ENCODE measurements around the gene CNOT9.
A peak's percentile ranks its signal among the peaks of the same experiment; 100 is the strongest.

Gene CNOT9

DNA sequence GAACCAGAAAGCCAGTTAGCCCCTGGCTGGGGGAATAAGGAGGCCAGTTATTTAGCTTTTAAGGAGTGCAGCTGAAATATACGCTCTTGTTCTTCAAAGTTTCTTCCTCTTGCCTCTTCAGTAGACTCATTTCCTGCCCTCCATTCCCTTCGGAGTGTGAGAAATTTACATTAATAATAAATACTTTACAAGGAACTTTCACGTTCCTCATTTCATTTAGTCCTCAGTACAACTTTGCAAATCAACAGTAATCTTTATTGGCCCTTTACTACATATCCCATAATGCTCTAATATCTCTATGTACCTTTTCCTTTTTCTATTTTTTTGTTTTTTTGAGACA lies 54.7 kb downstream of the CNOT9 start:
- Histone ChIP-seq H3K9ac (ENCODE audit: low read length) (no peak overlapping the region), H3K4me3 (ENCODE audit: low read length) (no peak overlapping the region), H3K27me3 (replicated peaks; ENCODE audit: control insufficient read depth, insufficient read depth, low read length) (no peaks in the 10 kb centered on the region), H3K4me1 (ENCODE audit: control insufficient read depth, insufficient read depth, low read length) (no peaks in the 10 kb centered on the region), H3K9me3 (ENCODE audit: control insufficient read depth, low read length) (no peaks in the 10 kb centered on the region), H3K36me3 (ENCODE audit: control insufficient read depth, insufficient read depth, low read length, severe bottlenecking) (peaks cover 5% of the 10 kb centered on the region)
- DNase-seq (ENCODE audit: low read depth): no peak

DNA sequence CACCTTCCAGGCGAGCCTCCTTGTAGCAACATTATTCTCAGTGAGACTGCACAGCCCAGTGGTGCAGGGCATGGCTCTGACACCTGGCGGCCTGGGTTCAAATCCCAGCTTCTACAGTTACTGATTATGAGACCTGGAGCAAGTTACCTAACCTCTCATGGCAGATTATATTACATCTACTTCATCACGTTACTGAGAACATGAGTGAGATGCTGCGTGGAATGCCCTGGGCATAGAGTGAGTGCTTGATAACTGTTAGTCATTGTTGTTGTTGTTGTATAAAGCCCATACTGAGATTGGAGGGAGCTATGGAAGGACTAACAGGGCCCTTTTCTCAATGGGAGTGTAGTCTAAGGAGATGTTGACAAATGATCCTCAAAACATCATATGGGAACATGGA lies 57.7 kb downstream of the CNOT9 start:
- no peaks in the 10 kb centered on the region for H3K4me1 ChIP-seq (ENCODE audit: control insufficient read depth, insufficient read depth, low read length)
- peaks cover 2% of the 10 kb centered on the region for H3K36me3 ChIP-seq (ENCODE audit: control insufficient read depth, insufficient read depth, low read length, severe bottlenecking)
- no peak overlapping the region for H3K9ac ChIP-seq (ENCODE audit: low read length)
- H3K4me3 ChIP-seq (ENCODE audit: low read length): no peak overlapping the region
- H3K9me3 ChIP-seq (ENCODE audit: control insufficient read depth, low read length): no peaks in the 10 kb centered on the region
- DNase-seq (ENCODE audit: low read depth): no peak
- H3K27me3 ChIP-seq (replicated peaks; ENCODE audit: control insufficient read depth, insufficient read depth, low read length): no peaks in the 10 kb centered on the region

- no peaks in the 10 kb centered on the region for H3K4me1 ChIP-seq (ENCODE audit: control insufficient read depth, insufficient read depth, low read length)
- no peaks in the 10 kb centered on the region for H3K36me3 ChIP-seq (ENCODE audit: control insufficient read depth, insufficient read depth, low read length, severe bottlenecking)
- H3K9ac ChIP-seq (ENCODE audit: low read length): no peak overlapping the region
- DNase-seq (ENCODE audit: low read depth): no peak
- H3K4me3 ChIP-seq (ENCODE audit: low read length): no peak overlapping the region
- H3K9me3 ChIP-seq (ENCODE audit: control insufficient read depth, low read length): no peaks in the 10 kb centered on the region
- H3K27me3 ChIP-seq (replicated peaks; ENCODE audit: control insufficient read depth, insufficient read depth, low read length): no peaks in the 10 kb centered on the region
These were observed 59.3 kb downstream of the CNOT9 start for GRCh38 chr2:218627939-218628338.

DNA sequence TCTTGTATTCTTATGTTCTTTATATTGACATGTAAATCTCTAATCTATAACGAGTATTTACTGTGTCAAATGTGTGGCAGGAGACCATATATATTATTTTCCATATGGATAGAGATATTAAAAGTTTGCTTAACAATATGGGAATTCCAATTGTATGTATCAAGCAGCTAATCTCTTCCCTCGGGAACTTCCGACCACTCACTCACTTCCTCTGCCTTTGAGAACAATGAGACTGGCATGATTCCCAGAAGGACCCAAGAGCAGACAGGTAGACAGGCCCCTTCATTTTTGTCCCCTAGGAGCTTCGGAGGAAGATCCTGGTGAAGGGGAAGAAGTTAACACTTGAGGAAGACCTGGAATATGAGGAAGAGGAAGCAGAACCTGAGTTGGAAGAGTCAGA lies 63.2 kb downstream of the CNOT9 start:
- no peaks in the 10 kb centered on the region for H3K9me3 ChIP-seq (ENCODE audit: control insufficient read depth, low read length)
- no peak for DNase-seq (ENCODE audit: low read depth)
- no peaks in the 10 kb centered on the region for H3K4me1 ChIP-seq (ENCODE audit: control insufficient read depth, insufficient read depth, low read length)
- no peak overlapping the region for H3K9ac ChIP-seq (ENCODE audit: low read length)
- H3K36me3 ChIP-seq (ENCODE audit: control insufficient read depth, insufficient read depth, low read length, severe bottlenecking): peaks cover 36% of the 10 kb centered on the region
- H3K27me3 ChIP-seq (replicated peaks; ENCODE audit: control insufficient read depth, insufficient read depth, low read length): no peaks in the 10 kb centered on the region
- H3K4me3 ChIP-seq (ENCODE audit: low read length): no peak overlapping the region

GRCh38 chr2:218635719-218636118 lies 67.1 kb downstream of the CNOT9 start:
- no peak overlapping the region for H3K9ac ChIP-seq (ENCODE audit: low read length)
- H3K9me3 ChIP-seq (ENCODE audit: control insufficient read depth, low read length): no peaks in the 10 kb centered on the region
- H3K27me3 ChIP-seq (replicated peaks; ENCODE audit: control insufficient read depth, insufficient read depth, low read length): no peaks in the 10 kb centered on the region
- no peak for DNase-seq (ENCODE audit: low read depth)
- no peak overlapping the region for H3K4me3 ChIP-seq (ENCODE audit: low read length)
- H3K4me1 ChIP-seq (ENCODE audit: control insufficient read depth, insufficient read depth, low read length): no peaks in the 10 kb centered on the region
- H3K36me3 ChIP-seq (ENCODE audit: control insufficient read depth, insufficient read depth, low read length, severe bottlenecking): peaks cover 71% of the 10 kb centered on the region

DNA sequence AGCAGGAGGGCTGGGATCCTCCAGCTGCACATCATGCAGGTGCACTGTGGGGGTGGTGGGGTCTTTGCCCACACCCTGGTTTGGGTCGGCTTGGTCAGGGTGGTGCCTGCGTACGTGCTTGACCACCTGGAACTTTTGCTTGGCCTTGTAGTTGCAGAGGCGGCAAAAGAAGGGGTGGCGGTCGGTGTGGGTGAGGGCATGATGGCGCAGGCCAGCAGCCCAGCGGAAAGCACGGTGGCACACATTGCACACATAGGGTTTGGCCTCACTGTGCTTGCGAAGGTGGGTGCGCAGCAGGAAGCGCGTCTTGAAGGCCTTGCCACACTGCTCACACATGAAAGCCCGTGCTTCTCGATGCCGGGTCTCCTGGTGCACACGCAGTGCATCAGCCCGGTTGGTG lies 69.7 kb downstream of the CNOT9 start:
- Histone ChIP-seq H3K4me3 (ENCODE audit: low read length) (no peak overlapping the region), H3K4me1 (ENCODE audit: control insufficient read depth, insufficient read depth, low read length) (no peaks in the 10 kb centered on the region), H3K9ac (ENCODE audit: low read length) (no peak overlapping the region), H3K36me3 (ENCODE audit: control insufficient read depth, insufficient read depth, low read length, severe bottlenecking) (peaks cover 87% of the 10 kb centered on the region), H3K27me3 (replicated peaks; ENCODE audit: control insufficient read depth, insufficient read depth, low read length) (no peaks in the 10 kb centered on the region), H3K9me3 (ENCODE audit: control insufficient read depth, low read length) (no peaks in the 10 kb centered on the region)
- no peak for DNase-seq (ENCODE audit: low read depth)

- no peak for DNase-seq (ENCODE audit: low read depth)
- H3K9me3 ChIP-seq (ENCODE audit: control insufficient read depth, low read length): no peaks in the 10 kb centered on the region
- H3K36me3 ChIP-seq (ENCODE audit: control insufficient read depth, insufficient read depth, low read length, severe bottlenecking): peaks cover 78% of the 10 kb centered on the region
- peaks cover 14% of the 10 kb centered on the region for H3K4me1 ChIP-seq (ENCODE audit: control insufficient read depth, insufficient read depth, low read length)
- H3K4me3 ChIP-seq (ENCODE audit: low read length): no peak overlapping the region
- no peak overlapping the region for H3K9ac ChIP-seq (ENCODE audit: low read length)
- no peaks in the 10 kb centered on the region for H3K27me3 ChIP-seq (replicated peaks; ENCODE audit: control insufficient read depth, insufficient read depth, low read length)
These were observed 73.5 kb downstream of the CNOT9 start for GRCh38 chr2:218642121-218642656.

DNA sequence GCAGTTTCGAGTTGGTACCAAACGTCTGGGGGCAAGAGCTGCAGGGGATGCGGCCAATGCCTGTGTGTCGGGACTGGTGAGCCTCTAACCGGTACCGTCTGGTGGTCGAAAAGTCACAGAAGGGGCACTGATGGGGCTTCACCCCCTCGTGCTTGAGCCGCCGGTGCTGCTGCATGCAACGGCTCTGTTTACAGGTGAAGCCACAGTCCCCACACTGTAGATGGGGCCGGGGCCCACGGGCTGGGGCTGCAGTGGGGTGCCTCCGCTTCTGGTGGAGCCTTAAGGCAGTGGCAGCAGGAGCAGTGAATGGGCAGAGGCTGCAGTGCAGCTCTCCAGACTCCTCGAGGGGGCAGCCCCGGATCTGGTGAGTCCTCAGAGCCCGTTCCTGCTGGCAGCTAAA lies 74.1 kb downstream of the CNOT9 start:
- Histone ChIP-seq H3K4me3 (ENCODE audit: low read length) (no peak overlapping the region), H3K9ac (ENCODE audit: low read length) (no peak overlapping the region), H3K36me3 (ENCODE audit: control insufficient read depth, insufficient read depth, low read length, severe bottlenecking) (peaks cover 78% of the 10 kb centered on the region), H3K4me1 (ENCODE audit: control insufficient read depth, insufficient read depth, low read length) (peaks cover 14% of the 10 kb centered on the region), H3K9me3 (ENCODE audit: control insufficient read depth, low read length) (no peaks in the 10 kb centered on the region), H3K27me3 (replicated peaks; ENCODE audit: control insufficient read depth, insufficient read depth, low read length) (no peaks in the 10 kb centered on the region)
- no peak for DNase-seq (ENCODE audit: low read depth)

DNA sequence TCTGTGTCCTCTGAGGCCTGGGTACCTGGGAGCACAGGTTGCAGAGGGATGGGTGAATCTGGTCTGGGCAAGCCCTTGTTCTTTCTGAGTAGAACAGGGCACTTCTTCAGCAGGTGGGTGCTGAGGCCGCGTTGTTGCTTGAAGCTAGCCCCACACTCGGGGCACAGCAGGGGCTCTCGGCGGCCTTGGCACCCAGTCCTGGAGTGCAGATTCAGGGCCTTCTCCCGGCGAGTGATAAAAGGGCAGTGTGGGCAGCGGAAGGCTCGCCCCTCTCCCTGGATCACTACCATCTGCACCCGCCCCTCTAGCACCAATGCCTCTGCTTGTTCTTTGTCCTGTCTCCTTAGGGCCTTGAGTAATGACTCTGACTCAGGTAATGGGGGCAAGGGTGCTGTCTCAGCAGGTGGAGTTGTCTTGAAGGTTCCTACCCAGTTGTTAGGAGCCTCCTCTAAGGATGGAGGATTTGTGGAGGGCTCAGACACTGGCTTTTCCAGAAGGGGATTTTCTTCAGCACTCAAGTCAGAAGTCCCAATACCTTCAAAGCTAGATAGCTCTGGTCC lies 75.2 kb downstream of the CNOT9 start:
- peaks cover 14% of the 10 kb centered on the region for H3K4me1 ChIP-seq (ENCODE audit: control insufficient read depth, insufficient read depth, low read length)
- no peak overlapping the region for H3K9ac ChIP-seq (ENCODE audit: low read length)
- H3K9me3 ChIP-seq (ENCODE audit: control insufficient read depth, low read length): no peaks in the 10 kb centered on the region
- H3K36me3 ChIP-seq (ENCODE audit: control insufficient read depth, insufficient read depth, low read length, severe bottlenecking): peaks cover 78% of the 10 kb centered on the region
- no peaks in the 10 kb centered on the region for H3K27me3 ChIP-seq (replicated peaks; ENCODE audit: control insufficient read depth, insufficient read depth, low read length)
- no peak for DNase-seq (ENCODE audit: low read depth)
- no peak overlapping the region for H3K4me3 ChIP-seq (ENCODE audit: low read length)

DNA sequence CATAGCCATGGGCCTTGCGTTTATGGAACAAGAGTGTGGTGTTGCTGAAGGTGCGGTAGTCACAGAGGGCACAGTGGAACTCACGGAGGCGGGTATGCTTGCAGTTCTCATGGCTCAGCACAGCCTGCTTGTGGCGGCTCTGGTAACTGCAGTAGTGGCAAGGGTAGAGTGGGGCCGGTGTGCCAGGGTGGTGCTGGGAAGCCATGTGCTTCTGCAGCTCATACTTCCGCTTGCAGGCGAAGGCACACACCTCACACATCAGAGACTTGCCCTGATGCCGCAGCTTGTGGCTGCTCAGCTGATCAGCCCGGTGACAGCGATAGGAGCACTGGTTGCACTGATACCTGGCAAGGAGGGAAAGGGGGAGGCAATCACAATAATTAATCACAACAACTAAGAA lies 76.1 kb downstream of the CNOT9 start:
- Histone ChIP-seq H3K9ac (ENCODE audit: low read length) (peak overlapping the region; percentile 60), H3K36me3 (ENCODE audit: control insufficient read depth, insufficient read depth, low read length, severe bottlenecking) (peaks cover 80% of the 10 kb centered on the region)

GRCh38 chr2:218645126-218645525 lies 76.5 kb downstream of the CNOT9 start:
- Histone ChIP-seq H3K36me3 (ENCODE audit: control insufficient read depth, insufficient read depth, low read length, severe bottlenecking) (peaks cover 82% of the 10 kb centered on the region), H3K9me3 (ENCODE audit: control insufficient read depth, low read length) (no peaks in the 10 kb centered on the region), H3K4me1 (ENCODE audit: control insufficient read depth, insufficient read depth, low read length) (peaks cover 14% of the 10 kb centered on the region), H3K4me3 (ENCODE audit: low read length) (no peak overlapping the region), H3K9ac (ENCODE audit: low read length) (peak overlapping the region; percentile 60), H3K27me3 (replicated peaks; ENCODE audit: control insufficient read depth, insufficient read depth, low read length) (no peaks in the 10 kb centered on the region)
- no peak for DNase-seq (ENCODE audit: low read depth)

More for the DNA sequence above, 76.1 kb downstream of the CNOT9 start:
- no peaks in the 10 kb centered on the region for H3K9me3 ChIP-seq (ENCODE audit: control insufficient read depth, low read length)
- peaks cover 14% of the 10 kb centered on the region for H3K4me1 ChIP-seq (ENCODE audit: control insufficient read depth, insufficient read depth, low read length)
- no peak for DNase-seq (ENCODE audit: low read depth)
- no peak overlapping the region for H3K4me3 ChIP-seq (ENCODE audit: low read length)
- no peaks in the 10 kb centered on the region for H3K27me3 ChIP-seq (replicated peaks; ENCODE audit: control insufficient read depth, insufficient read depth, low read length)
